HepG2 (cell line): ENCODE measurements around the gene DLX4. TPM values are rescaled to one million over a fixed set of nuclear protein-coding genes. Genes with fewer than 3 reads are reported as not detected.

Experiments
- CEBPB ChIP-seq: IDR thresholded peaks from 2 replicates; pipeline ENCODE4 v1.6.1; 2011; ENCODE audit warnings: low read depth, low read length, improper control_type of control experiment, borderline replicate concordance
- CTCF ChIP-seq: sonication (generic); formaldehyde crosslinking; IDR thresholded peaks from 2 replicates; pipeline ENCODE4 v1.5.0; 2020; ENCODE audit warnings: mild to moderate bottlenecking, missing genetic modification reagents, moderate library complexity
- HINFP ChIP-seq: sonication (generic); formaldehyde crosslinking; IDR thresholded peaks from 2 replicates; pipeline ENCODE4 v1.4.0; 2020; ENCODE audit warnings: low read depth, mild to moderate bottlenecking, missing genetic modification reagents
- JUND ChIP-seq: sonication (generic); formaldehyde crosslinking; IDR thresholded peaks from 2 replicates; pipeline ENCODE4 v1.8.0; 2022; ENCODE audit warnings: mild to moderate bottlenecking, missing genetic modification reagents
- MTERF4 ChIP-seq: sonication (generic); formaldehyde crosslinking; IDR thresholded peaks from 2 replicates; pipeline ENCODE4 v1.8.0; 2023; ENCODE audit warnings: mild to moderate bottlenecking, missing genetic modification reagents
- NR2F6 ChIP-seq, 2 experiments: IDR thresholded peaks; 2 replicates each; pipeline ENCODE4 v1.6.1; 2016; ENCODE audit warnings: antibody characterized with exemption in 1 of 2, mild to moderate bottlenecking in 1 of 2
- PHF21A ChIP-seq: sonication (generic); formaldehyde crosslinking; IDR thresholded peaks from 2 replicates; pipeline ENCODE4 v1.5.0; 2020; ENCODE audit warnings: mild to moderate bottlenecking, missing genetic modification reagents
- POGZ ChIP-seq: sonication (generic); formaldehyde crosslinking; IDR thresholded peaks from 2 replicates; pipeline ENCODE4 v1.4.0; 2020; ENCODE audit warnings: mild to moderate bottlenecking, missing genetic modification reagents
- SALL2 ChIP-seq: sonication (generic); formaldehyde crosslinking; IDR thresholded peaks from 2 replicates; pipeline ENCODE4 v1.8.1; 2023; ENCODE audit warnings: mild to moderate bottlenecking, missing genetic modification reagents, inconsistent platforms
- SATB2 ChIP-seq: sonication (generic); formaldehyde crosslinking; IDR thresholded peaks from 2 replicates; pipeline ENCODE4 v1.5.0; 2020; ENCODE audit warnings: missing genetic modification reagents
- TOE1 ChIP-seq: sonication (generic); formaldehyde crosslinking; IDR thresholded peaks from 2 replicates; pipeline ENCODE4 v1.4.0; 2020; ENCODE audit warnings: mild to moderate bottlenecking, missing genetic modification reagents
- ZBTB49 ChIP-seq: sonication (generic); formaldehyde crosslinking; IDR thresholded peaks from 2 replicates; pipeline ENCODE4 v1.4.0; 2020; ENCODE audit warnings: missing genetic modification reagents, borderline replicate concordance
- ZNF263 ChIP-seq: sonication (generic); formaldehyde crosslinking; IDR thresholded peaks from 2 replicates; pipeline ENCODE4 v1.4.0; 2020; ENCODE audit warnings: missing genetic modification reagents
- ZNF282 ChIP-seq: fragments of 450-650 bp; IDR thresholded peaks from 2 replicates; pipeline ENCODE4 v1.6.1; 2018; ENCODE audit not compliant: partially characterized antibody
- ZNF362 ChIP-seq: sonication (generic); formaldehyde crosslinking; IDR thresholded peaks from 2 replicates; pipeline ENCODE4 v1.4.0; 2020; ENCODE audit warnings: missing genetic modification reagents, mild to moderate bottlenecking, borderline replicate concordance
- ZNF460 ChIP-seq: sonication (generic); formaldehyde crosslinking; IDR thresholded peaks from 2 replicates; pipeline ENCODE4 v1.5.1; 2020; ENCODE audit warnings: missing genetic modification reagents, mild to moderate bottlenecking, borderline replicate concordance
- ZNF549 ChIP-seq: sonication (generic); formaldehyde crosslinking; IDR thresholded peaks from 2 replicates; pipeline ENCODE4 v1.5.0; 2020; ENCODE audit warnings: missing genetic modification reagents
- ZNF746 ChIP-seq: sonication (generic); formaldehyde crosslinking; IDR thresholded peaks from 2 replicates; pipeline ENCODE4 v1.8.0; 2022; ENCODE audit warnings: mild to moderate bottlenecking, missing genetic modification reagents
- ZNF75D ChIP-seq: sonication (generic); formaldehyde crosslinking; IDR thresholded peaks from 2 replicates; pipeline ENCODE4 v1.8.1; 2023; ENCODE audit warnings: missing genetic modification reagents, mild to moderate bottlenecking, borderline replicate concordance
- polyA plus RNA-seq, 8 experiments: library from polyadenylated mRNA; depleted of rRNA in 3 of 8; stranded (reverse) in 7 of 8; unstranded in 1 of 8; fragments of >200 nt; fragmentation: Illumina TruSeq in 4 of 8; extraction: Trizol in 4 of 8; gene quantifications; 2 replicates each; pipeline versions ENCODE4 v1.2.1 to v1.2.3, GENCODE V29; 2011 to 2016; ENCODE audit warnings: low read depth in 4 of 8, missing spikeins in 1 of 8, mixed read lengths in 1 of 8; ENCODE audit not compliant: insufficient read depth in 1 of 8
- total RNA-seq, 5 experiments: library from RNA; depleted of rRNA; stranded (reverse); fragments of >200 nt; fragmentation: Illumina TruSeq; extraction: Trizol; gene quantifications; 2 replicates each; pipeline ENCODE4 v1.2.3, GENCODE V29; 2016; ENCODE audit warnings: low read depth in 1 of 5
- TF ChIP-seq, protein P1 (sequence below): sonication (generic); formaldehyde crosslinking; IDR thresholded peaks from 2 replicates; pipeline ENCODE4 v1.5.1; 2020; ENCODE audit warnings: missing genetic modification reagents, mild to moderate bottlenecking, borderline replicate concordance

The DLX4 gene
- total and polyA plus RNA-seq, 2 of the 13 experiments (the other 11 are each of a cell fraction or from before 2014, with no cell fraction given): 0.55 to 2.3 TPM

- TF ChIP-seq, protein P1, sequence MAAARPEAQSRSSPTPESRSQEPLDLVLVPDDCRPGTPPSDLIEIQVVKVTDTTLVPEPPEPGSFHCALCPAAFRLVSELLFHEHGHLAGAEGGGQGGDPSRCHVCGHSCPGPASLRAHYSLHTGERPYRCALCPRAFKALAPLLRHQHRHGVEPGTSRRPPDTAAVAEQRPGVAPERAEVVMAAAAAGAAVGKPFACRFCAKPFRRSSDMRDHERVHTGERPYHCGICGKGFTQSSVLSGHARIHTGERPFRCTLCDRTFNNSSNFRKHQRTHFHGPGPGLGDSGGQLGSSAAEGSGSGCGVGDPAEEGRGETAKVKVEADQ (CRISPR knock-in tag): 0 out of 2 replicates have a peak, but pooled peaks have one; percentile 69
- peak; percentile 98 for TF ChIP-seq CTCF (CRISPR knock-in tag)
- peak; percentile 97 for TF ChIP-seq ZNF263 (CRISPR knock-in tag)
- no peak for TF ChIP-seq ZNF75D (CRISPR knock-in tag)
- no peak for TF ChIP-seq POGZ (CRISPR knock-in tag)
- TF ChIP-seq TOE1 (CRISPR knock-in tag): no peak
- no peak for TF ChIP-seq MTERF4
- peak; percentile 57 for TF ChIP-seq NR2F6 (IDR thresholded peaks at IDR 0.05)
- peak; percentile 64; the same call in 1 of the 2 replicates for TF ChIP-seq NR2F6 (CRISPR knock-in tag; IDR thresholded peaks at IDR 0.05)
- TF ChIP-seq ZNF549 (CRISPR knock-in tag): no peak
- TF ChIP-seq HINFP: 0 out of 2 replicates have a peak, but pooled peaks have one; percentile 40
- TF ChIP-seq PHF21A (CRISPR knock-in tag): no peak
- TF ChIP-seq ZNF460 (CRISPR knock-in tag): no peak
- TF ChIP-seq CEBPB: no peak
- no peak for TF ChIP-seq JUND (CRISPR knock-in tag)
- no peak for TF ChIP-seq ZNF746 (CRISPR knock-in tag)
- no peak for TF ChIP-seq ZNF362 (CRISPR knock-in tag)
- peak; percentile 41; the same call in 1 of the 2 replicates for TF ChIP-seq SALL2 (CRISPR knock-in tag)
- TF ChIP-seq ZNF282: no peak
- no peak for TF ChIP-seq ZBTB49 (CRISPR knock-in tag)
- no peak for TF ChIP-seq SATB2 (CRISPR knock-in tag)
Measured at GRCh38 chr17:49997773-49998703, 29.0 kb downstream of the DLX4 start (continued).
